Measurements from ENCODE around the gene PHACTR1. TPM values are rescaled to one million over a fixed set of nuclear protein-coding genes. Genes with fewer than 3 reads are reported as not detected.

Gene PHACTR1
- total RNA-seq, 1 experiment from 2014 or later: 0.05 TPM

DNA sequence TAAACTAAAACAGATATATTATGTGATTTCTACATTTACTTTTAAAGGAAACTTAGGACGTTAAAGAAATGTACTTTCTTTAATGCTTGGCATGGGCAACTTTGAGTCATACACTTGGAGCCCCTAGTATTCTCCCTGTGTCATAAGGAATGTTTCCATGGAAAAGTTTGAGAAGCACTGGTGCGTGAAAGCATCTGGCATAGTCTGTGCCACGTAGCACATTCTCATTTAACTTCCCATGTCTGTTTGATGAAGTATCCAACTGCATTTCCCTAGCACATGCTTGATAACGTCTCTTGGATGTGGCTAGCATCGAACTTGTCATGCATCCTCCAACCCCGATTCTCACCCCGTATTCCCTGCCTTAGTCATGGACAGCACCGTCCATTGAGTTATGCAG, 439.8 kb downstream of the PHACTR1 start:
- no peaks in the 10 kb centered on the region for H3K36me3 ChIP-seq (ENCODE audit: control insufficient read depth, insufficient read depth, low read length)
- H3K4me3 ChIP-seq (ENCODE audit: low read depth in 2 of 2, low read length in 2 of 2): no peak overlapping the region
- BruUV-seq (replicated peaks): no TSS peak
- ChIA-PET CTCF (no interaction called here), POLR2A (no interaction called here)
- TF ChIP-seq, protein P1, sequence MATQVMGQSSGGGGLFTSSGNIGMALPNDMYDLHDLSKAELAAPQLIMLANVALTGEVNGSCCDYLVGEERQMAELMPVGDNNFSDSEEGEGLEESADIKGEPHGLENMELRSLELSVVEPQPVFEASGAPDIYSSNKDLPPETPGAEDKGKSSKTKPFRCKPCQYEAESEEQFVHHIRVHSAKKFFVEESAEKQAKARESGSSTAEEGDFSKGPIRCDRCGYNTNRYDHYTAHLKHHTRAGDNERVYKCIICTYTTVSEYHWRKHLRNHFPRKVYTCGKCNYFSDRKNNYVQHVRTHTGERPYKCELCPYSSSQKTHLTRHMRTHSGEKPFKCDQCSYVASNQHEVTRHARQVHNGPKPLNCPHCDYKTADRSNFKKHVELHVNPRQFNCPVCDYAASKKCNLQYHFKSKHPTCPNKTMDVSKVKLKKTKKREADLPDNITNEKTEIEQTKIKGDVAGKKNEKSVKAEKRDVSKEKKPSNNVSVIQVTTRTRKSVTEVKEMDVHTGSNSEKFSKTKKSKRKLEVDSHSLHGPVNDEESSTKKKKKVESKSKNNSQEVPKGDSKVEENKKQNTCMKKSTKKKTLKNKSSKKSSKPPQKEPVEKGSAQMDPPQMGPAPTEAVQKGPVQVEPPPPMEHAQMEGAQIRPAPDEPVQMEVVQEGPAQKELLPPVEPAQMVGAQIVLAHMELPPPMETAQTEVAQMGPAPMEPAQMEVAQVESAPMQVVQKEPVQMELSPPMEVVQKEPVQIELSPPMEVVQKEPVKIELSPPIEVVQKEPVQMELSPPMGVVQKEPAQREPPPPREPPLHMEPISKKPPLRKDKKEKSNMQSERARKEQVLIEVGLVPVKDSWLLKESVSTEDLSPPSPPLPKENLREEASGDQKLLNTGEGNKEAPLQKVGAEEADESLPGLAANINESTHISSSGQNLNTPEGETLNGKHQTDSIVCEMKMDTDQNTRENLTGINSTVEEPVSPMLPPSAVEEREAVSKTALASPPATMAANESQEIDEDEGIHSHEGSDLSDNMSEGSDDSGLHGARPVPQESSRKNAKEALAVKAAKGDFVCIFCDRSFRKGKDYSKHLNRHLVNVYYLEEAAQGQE (IDR thresholded peaks at IDR 0.05; ENCODE audit: insufficient read depth in 1 of 2, low read depth in 2 of 2, low read length in 1 of 2): no peak
- TF ChIP-seq POLR2AphosphoS5 (IDR thresholded peaks at IDR 0.05; ENCODE audit: low read depth, low read length): no peak
- no peak for TF ChIP-seq SIN3A (IDR thresholded peaks at IDR 0.05; ENCODE audit: borderline replicate concordance, insufficient read depth, low read depth, low read length)
- TF ChIP-seq, protein P2, sequence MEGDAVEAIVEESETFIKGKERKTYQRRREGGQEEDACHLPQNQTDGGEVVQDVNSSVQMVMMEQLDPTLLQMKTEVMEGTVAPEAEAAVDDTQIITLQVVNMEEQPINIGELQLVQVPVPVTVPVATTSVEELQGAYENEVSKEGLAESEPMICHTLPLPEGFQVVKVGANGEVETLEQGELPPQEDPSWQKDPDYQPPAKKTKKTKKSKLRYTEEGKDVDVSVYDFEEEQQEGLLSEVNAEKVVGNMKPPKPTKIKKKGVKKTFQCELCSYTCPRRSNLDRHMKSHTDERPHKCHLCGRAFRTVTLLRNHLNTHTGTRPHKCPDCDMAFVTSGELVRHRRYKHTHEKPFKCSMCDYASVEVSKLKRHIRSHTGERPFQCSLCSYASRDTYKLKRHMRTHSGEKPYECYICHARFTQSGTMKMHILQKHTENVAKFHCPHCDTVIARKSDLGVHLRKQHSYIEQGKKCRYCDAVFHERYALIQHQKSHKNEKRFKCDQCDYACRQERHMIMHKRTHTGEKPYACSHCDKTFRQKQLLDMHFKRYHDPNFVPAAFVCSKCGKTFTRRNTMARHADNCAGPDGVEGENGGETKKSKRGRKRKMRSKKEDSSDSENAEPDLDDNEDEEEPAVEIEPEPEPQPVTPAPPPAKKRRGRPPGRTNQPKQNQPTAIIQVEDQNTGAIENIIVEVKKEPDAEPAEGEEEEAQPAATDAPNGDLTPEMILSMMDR (IDR thresholded peaks at IDR 0.05): no peak
- TF ChIP-seq TCF7L2 (IDR thresholded peaks at IDR 0.05; ENCODE audit: low read depth, low read length): no peak
- no peak for DNase-seq (ENCODE audit: low read depth, low spot score)
- H3K27me3 ChIP-seq (ENCODE audit: control insufficient read depth, insufficient read depth, low read length): no peaks in the 10 kb centered on the region
- intact Hi-C loops (cut with micrococcal nuclease; ENCODE audit: unreplicated experiment): no loop called here
- no peak overlapping the region for H3K27ac ChIP-seq (ENCODE audit: low read length)
- ATAC-seq: no peak
- H3K9me3 ChIP-seq (ENCODE audit: control insufficient read depth, insufficient read depth, low read depth, low read length): no peaks in the 10 kb centered on the region
- no peaks in the 10 kb centered on the region for H3K4me1 ChIP-seq (ENCODE audit: control insufficient read depth, insufficient read depth, low read length)
- in situ Hi-C loops (cut with HindIII; ENCODE audit: low pct_unique_long_range_greater_than_20kb, low sequenced_read_pairs): no loop called here

DNA sequence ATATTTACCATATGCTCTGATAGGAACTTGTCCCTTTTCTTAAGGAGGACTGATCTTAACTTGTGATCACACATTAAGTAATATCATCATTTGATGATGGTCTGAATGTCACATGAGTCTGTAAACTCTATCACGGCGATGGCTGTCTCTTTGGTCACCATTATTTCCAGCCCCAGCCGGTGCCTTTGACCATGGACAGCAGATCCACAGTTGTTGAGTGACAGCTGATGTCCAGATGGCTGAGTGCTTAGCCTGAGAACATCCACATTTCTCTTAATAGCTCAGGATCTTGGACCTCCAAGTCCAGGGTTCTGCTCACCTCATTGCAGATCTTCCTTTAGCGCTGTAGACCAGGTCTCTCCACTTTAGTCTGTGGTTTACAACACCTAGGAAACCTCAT, 440.7 kb downstream of the PHACTR1 start:
- no peaks in the 10 kb centered on the region for H3K27me3 ChIP-seq (ENCODE audit: control insufficient read depth, insufficient read depth, low read length)
- intact Hi-C loops (cut with micrococcal nuclease; ENCODE audit: unreplicated experiment) (no loop called here), in situ Hi-C loops (cut with HindIII; ENCODE audit: low pct_unique_long_range_greater_than_20kb, low sequenced_read_pairs) (no loop called here)
- no TSS peak for BruUV-seq (replicated peaks)
- TF ChIP-seq TCF7L2 (IDR thresholded peaks at IDR 0.05; ENCODE audit: low read depth, low read length) (no peak), SIN3A (IDR thresholded peaks at IDR 0.05; ENCODE audit: borderline replicate concordance, insufficient read depth, low read depth, low read length) (no peak), POLR2AphosphoS5 (IDR thresholded peaks at IDR 0.05; ENCODE audit: low read depth, low read length) (no peak)
- TF ChIP-seq, protein P1 (IDR thresholded peaks at IDR 0.05; ENCODE audit: insufficient read depth in 1 of 2, low read depth in 2 of 2, low read length in 1 of 2): no peak
- TF ChIP-seq, protein P2 (IDR thresholded peaks at IDR 0.05): no peak
- no peak overlapping the region for H3K27ac ChIP-seq (ENCODE audit: low read length)
- H3K4me1 ChIP-seq (ENCODE audit: control insufficient read depth, insufficient read depth, low read length): no peaks in the 10 kb centered on the region
- ChIA-PET POLR2A (no interaction called here), CTCF (no interaction called here)
- no peaks in the 10 kb centered on the region for H3K36me3 ChIP-seq (ENCODE audit: control insufficient read depth, insufficient read depth, low read length)
- H3K9me3 ChIP-seq (ENCODE audit: control insufficient read depth, insufficient read depth, low read depth, low read length): no peaks in the 10 kb centered on the region
- no peak overlapping the region for H3K4me3 ChIP-seq (ENCODE audit: low read depth in 2 of 2, low read length in 2 of 2)
- DNase-seq (ENCODE audit: low read depth, low spot score): no peak
- no peak for ATAC-seq
